B cell (primary cell): ENCODE results near the gene RMDN2. TPM values are rescaled to one million over a fixed set of nuclear protein-coding genes. Genes with fewer than 3 reads are reported as not detected.
"Not testable (repeated sequence)": the region's sequence is repeated elsewhere in the genome, so short reads cannot be mapped to it uniquely, and the experiment has no call there.

Experiments
- ATAC-seq: fragments of 200-7000 bp; cut with Tn5 transposase; one replicate; pipeline ENCODE4 v1.10.0; 2021; ENCODE audit warnings: low read depth, mild to moderate bottlenecking, moderate number of reproducible peaks, moderate library complexity
- CTCF ChIA-PET: fragments of 350-600 bp; sonication (Branson Sonifier 250); formaldehyde crosslinking; loops from one replicate; lab custom pipeline; 2021; ENCODE audit warnings: antibody characterized with exemption, inconsistent platforms; lab: Charles Lee
- POLR2A ChIA-PET: fragments of 350-600 bp; sonication (Branson Sonifier 250); formaldehyde crosslinking; loops from one replicate; lab custom pipeline; 2021; ENCODE audit warnings: antibody characterized with exemption; lab: Charles Lee
- DNase-seq: peaks from one replicate; pipeline ENCODE4 v3.0.0; 2013
- H2AFZ ChIP-seq: 2 replicates; pipeline ENCODE4 v1.6.1; 2012; ENCODE audit warnings: mild to moderate bottlenecking, low read depth, low read length; ENCODE audit not compliant: insufficient read depth, poor library complexity, severe bottlenecking
- H3K27ac ChIP-seq, 2 donors: 1 replicate in 1 of 2; 2 replicates in 1 of 2; pipeline ENCODE4 v1.5.1; 2012 to 2013; ENCODE audit warnings: low read length in 2 of 2, mild to moderate bottlenecking in 2 of 2, moderate library complexity in 1 of 2
- H3K27me3 ChIP-seq, 4 experiments: fragments of 200-600 bp in 1 of 4; sonication (generic) in 1 of 4; replicated peaks in 1 of 4; 1 replicate in 2 of 4; 2 replicates in 2 of 4; pipeline versions ENCODE4 v1.6.1 to v1.7.0; 2013 to 2016; ENCODE audit warnings: low read length in 3 of 4, mild to moderate bottlenecking in 2 of 4, mixed read lengths in 1 of 4, moderate library complexity in 1 of 4; ENCODE audit not compliant: insufficient read depth in 4 of 4, control insufficient read depth in 3 of 4; ENCODE audit errors: control extremely low read depth in 1 of 4
- H3K36me3 ChIP-seq, 2 experiments: replicated peaks in 1 of 2; 1 replicate in 1 of 2; 2 replicates in 1 of 2; pipeline versions ENCODE4 v1.6.1 to v1.7.1; 2013; ENCODE audit warnings: low read length in 1 of 2; ENCODE audit not compliant: insufficient read depth in 2 of 2, control insufficient read depth in 1 of 2; ENCODE audit errors: control extremely low read depth in 1 of 2, extremely low read depth in 1 of 2
- H3K4me1 ChIP-seq, 2 donors: fragments of 200-600 bp in 1 of 2; sonication (generic) in 1 of 2; 1 replicate in 1 of 2; 2 replicates in 1 of 2; pipeline versions ENCODE4 v1.5.1 to v1.6.1; 2013 to 2017; ENCODE audit warnings: low read length in 2 of 2; ENCODE audit not compliant: control insufficient read depth in 2 of 2, insufficient read depth in 2 of 2
- H3K4me2 ChIP-seq: replicated peaks from 2 replicates; pipeline ENCODE3; 2012; ENCODE audit warnings: mild to moderate bottlenecking, low read depth, low read length; ENCODE audit not compliant: poor library complexity, severe bottlenecking
- H3K4me3 ChIP-seq, 5 experiments: fragments of 200-600 bp in 1 of 5; sonication (generic) in 1 of 5; 1 replicate in 3 of 5; 2 replicates in 2 of 5; pipeline versions ENCODE4 v1.5.1 to v1.7.0; 2011 to 2016; ENCODE audit warnings: low read length in 4 of 5, mild to moderate bottlenecking in 4 of 5, low read depth in 2 of 5, control low read depth in 1 of 5, moderate library complexity in 1 of 5; ENCODE audit not compliant: insufficient read depth in 1 of 5; ENCODE audit errors: control extremely low read depth in 1 of 5, extremely low read depth in 1 of 5
- H3K79me2 ChIP-seq: fragments of 200-600 bp; sonication (generic); one replicate; pipeline ENCODE4 v1.6.0; 2016; ENCODE audit warnings: low read length; ENCODE audit not compliant: control insufficient read depth, insufficient read depth
- H3K9ac ChIP-seq: fragments of 200-600 bp; sonication (generic); 2 replicates; pipeline ENCODE4 v1.6.1; 2017; ENCODE audit warnings: mild to moderate bottlenecking, low read length, moderate library complexity
- H3K9me3 ChIP-seq, 3 donors: one replicate each; pipeline versions ENCODE4 v1.6.1 to v1.7.1; 2013; ENCODE audit warnings: low read length in 2 of 3; ENCODE audit not compliant: control insufficient read depth in 2 of 3, insufficient read depth in 1 of 3; ENCODE audit errors: control extremely low read depth in 1 of 3
- H4K20me1 ChIP-seq: 2 replicates; pipeline ENCODE4 v1.6.0; 2012; ENCODE audit warnings: mild to moderate bottlenecking, low read length; ENCODE audit not compliant: insufficient read depth, control insufficient read depth, poor library complexity, severe bottlenecking
- H3K27ac Mint-ChIP-seq: one replicate; pipeline ENCODE4 v1.8.0; 2021; ENCODE audit warnings: mixed read lengths
- H3K27me3 Mint-ChIP-seq: one replicate; pipeline ENCODE4 v1.8.0; 2021; ENCODE audit warnings: mixed read lengths
- H3K4me1 Mint-ChIP-seq: one replicate; pipeline ENCODE4 v1.8.0; 2021; ENCODE audit warnings: mixed read lengths
- H3K4me3 Mint-ChIP-seq: one replicate; pipeline ENCODE4 v1.8.0; 2021; ENCODE audit warnings: mixed read lengths
- H3K9me3 Mint-ChIP-seq: one replicate; pipeline ENCODE4 v1.8.0; 2022; ENCODE audit warnings: mixed read lengths; ENCODE audit not compliant: insufficient read depth
- CTCF ChIP-seq: fragments of 200-600 bp; IDR thresholded peaks from one replicate; pipeline ENCODE4 v1.8.0; 2022; ENCODE audit warnings: antibody characterized with exemption, mild to moderate bottlenecking
- EZH2 ChIP-seq: IDR thresholded peaks from 2 replicates; pipeline ENCODE4 v1.6.1; 2012; ENCODE audit warnings: borderline replicate concordance, low read depth, mild to moderate bottlenecking, moderate library complexity, low read length; ENCODE audit not compliant: insufficient read depth, poor library complexity, severe bottlenecking
- WGBS: methylation state at CpG from one replicate; pipeline ENCODE4 v1.1.5; 2013; ENCODE audit warnings: missing lambda C conversion rate; ENCODE audit not compliant: insufficient coverage; 5-methylcytosine and 5-hydroxymethylcytosine counted together
- intact Hi-C: fragments of 100-400 bp; cut with micrococcal nuclease; formaldehyde crosslinking; loops from one replicate; pipeline ENCODE4 v1.10.0; 2022
- polyA plus RNA-seq: library from polyadenylated mRNA; depleted of rRNA; stranded (reverse); fragments of >200 nt; gene quantifications from 2 replicates; pipeline ENCODE4 v1.2.3, GENCODE V29; 2012
- total RNA-seq, 2 donors: library from RNA; stranded (reverse); fragments of 120-200 nt in 1 of 2; gene quantifications; 1 replicate in 1 of 2; 2 replicates in 1 of 2; pipeline versions ENCODE4 v1.2.3 to v1.2.4, GENCODE V29; 2013 to 2022

The RMDN2 gene
- total and polyA plus RNA-seq, 2 donors (not counting 1 experiment from before 2014, with no cell fraction given) = 6.4 to 6.6 TPM

GRCh38 chr2:37934591-37935513 lies 9.8 kb downstream of the RMDN2 start:
- Mint-ChIP-seq H3K27ac (peak overlapping the region; percentile 76), H3K4me3 (peak overlapping the region; percentile 73), H3K27me3 (no peaks in the 10 kb centered on the region), H3K9me3 (no peaks in the 10 kb centered on the region), H3K4me1 (peaks cover 73% of the 10 kb centered on the region)
- peak overlapping the region in 3 of 5 experiments; percentile 29 to 60 (median 35) for H3K4me3 ChIP-seq
- H3K79me2 ChIP-seq = peaks cover 61% of the 10 kb centered on the region
- intact Hi-C loops = loop anchor here (1.0 to 5.0 kb wide), 3 partner anchors 10 to 47 kb away; partner anchors contain the start of gene RMDN2
- H3K4me2 ChIP-seq = peak overlapping the region; percentile 70
- H4K20me1 ChIP-seq = no peaks in the 10 kb centered on the region
- H3K9ac ChIP-seq = peak overlapping the region; percentile 51
- peaks cover 0 to 2% (median 0%) of the 10 kb centered on the region in 3 donors for H3K9me3 ChIP-seq
- H3K27me3 ChIP-seq = no peaks in the 10 kb centered on the region
- DNase-seq = peak; percentile 53
- no peaks in the 10 kb centered on the region for H3K36me3 ChIP-seq
- ChIA-PET CTCF (interaction anchor here (1.1 to 1.7 kb wide), 4 partner anchors 10 to 47 kb away, joined by 3 to 5 read pairs (median 4); partner anchors contain the start of gene RMDN2), POLR2A (interaction anchor here (0.5 to 1.7 kb wide), 2 partner anchors 10 to 799 kb away, joined by 5 to 7 read pairs; partner anchors contain the start of gene RMDN2)
- peaks cover 32 to 49% of the 10 kb centered on the region in 2 donors for H3K4me1 ChIP-seq
- H3K27ac ChIP-seq = peak overlapping the region; percentile 82 to 88
- WGBS = no CpG with 5 or more reads among the region's 7 CpGs
- H2AFZ ChIP-seq = peak overlapping the region; percentile 13
- peak; percentile 83 for ATAC-seq
- TF ChIP-seq EZH2 (no peak), CTCF (no peak)

- H3K79me2 ChIP-seq = peaks cover 70% of the 10 kb centered on the region
- Mint-ChIP-seq H3K4me1 (peaks cover 71% of the 10 kb centered on the region), H3K4me3 (peak overlapping the region; percentile 70), H3K27ac (peak overlapping the region; percentile 67)
- H3K4me1 ChIP-seq = peaks cover 37 to 50% of the 10 kb centered on the region in 2 donors
- CTCF ChIA-PET, H3K4me3 ChIP-seq, H3K9me3 Mint-ChIP-seq, ATAC-seq, H4K20me1 ChIP-seq, H3K27me3 Mint-ChIP-seq, POLR2A ChIA-PET, H3K27me3 ChIP-seq, H3K36me3 ChIP-seq, H3K27ac ChIP-seq, H2AFZ ChIP-seq: not testable (repeated sequence)
- no CpG with 5 or more reads among the region's 1 CpG for WGBS
- intact Hi-C loops = loop anchor here (5.0 kb wide), 1 partner anchor 45 kb away; no protein-coding TSS in a partner anchor
- H3K9ac ChIP-seq = peak overlapping the region; percentile 26
- H3K4me2 ChIP-seq = peak overlapping the region; percentile 44
- peak; percentile 16 for DNase-seq
- H3K9me3 ChIP-seq = peaks cover 0 to 14% (median 4%) of the 10 kb centered on the region in 3 donors
Measured at GRCh38 chr2:37937568-37937967, 12.5 kb downstream of the RMDN2 start.

GRCh38 chr2:37941267-37941666 lies 16.2 kb downstream of the RMDN2 start:
- peaks cover 0 to 11% (median 4%) of the 10 kb centered on the region in 3 donors for H3K9me3 ChIP-seq
- DNase-seq, H3K27me3 ChIP-seq, CTCF ChIA-PET, H3K27me3 Mint-ChIP-seq, H3K27ac ChIP-seq, ATAC-seq, H3K4me3 ChIP-seq, H3K4me3 Mint-ChIP-seq, POLR2A ChIA-PET, H3K27ac Mint-ChIP-seq, H3K4me2 ChIP-seq, H3K9ac ChIP-seq, H2AFZ ChIP-seq, H3K36me3 ChIP-seq, intact Hi-C loops, H3K9me3 Mint-ChIP-seq, H4K20me1 ChIP-seq: not testable (repeated sequence)
- peaks cover 17 to 28% of the 10 kb centered on the region in 2 donors for H3K4me1 ChIP-seq
- peaks cover 59% of the 10 kb centered on the region for H3K79me2 ChIP-seq
- peaks cover 46% of the 10 kb centered on the region for H3K4me1 Mint-ChIP-seq
- WGBS = 95% methylated on average over 8 of the region's 8 CpGs
